NCI-H345 treated with DMSO at 0.1 percent for 48 hours (cell line): ENCODE measurements around the gene ERGIC1.

Experiments
- DNase-seq: peaks from one replicate; lab custom pipeline; 2025; ENCODE audit not compliant: unreplicated experiment; lab: John Stamatoyannopoulos, UW

ERGIC1 gene

GRCh38 chr5:172942556-172942955, 108.5 kb downstream of the ERGIC1 start:
- no peak for DNase-seq

GRCh38 chr5:172943283-172943841, 109.3 kb downstream of the ERGIC1 start:
- DNase-seq: no peak

GRCh38 chr5:172943906-172944305, 109.9 kb downstream of the ERGIC1 start:
- DNase-seq: no peak

GRCh38 chr5:172944741-172945140, 110.7 kb downstream of the ERGIC1 start:
- no peak for DNase-seq

GRCh38 chr5:172945151-172945550, 111.1 kb downstream of the ERGIC1 start:
- no peak for DNase-seq

GRCh38 chr5:172946146-172946545, 112.1 kb downstream of the ERGIC1 start:
- no peak for DNase-seq

GRCh38 chr5:172949426-172949825, 115.4 kb downstream of the ERGIC1 start:
- DNase-seq: no peak

GRCh38 chr5:172950176-172950965, 116.3 kb downstream of the ERGIC1 start:
- DNase-seq: no peak

GRCh38 chr5:172951371-172952033, 117.5 kb downstream of the ERGIC1 start:
- no peak for DNase-seq

- DNase-seq: no peak
Observed at GRCh38 chr5:172952034-172952511, 118.0 kb downstream of the ERGIC1 start.

GRCh38 chr5:172953776-172954675, 120.0 kb downstream of the ERGIC1 start:
- no peak for DNase-seq

- DNase-seq: no peak
Observed at GRCh38 chr5:172954751-172955159, 120.7 kb downstream of the ERGIC1 start.

- DNase-seq: no peak
Observed at GRCh38 chr5:172956228-172956627, 122.2 kb downstream of the ERGIC1 start.

GRCh38 chr5:172956936-172957335, 122.9 kb downstream of the ERGIC1 start:
- DNase-seq: no peak

- no peak for DNase-seq
Observed at GRCh38 chr5:172957458-172957857, 123.4 kb downstream of the ERGIC1 start.

GRCh38 chr5:172958331-172959046, 124.4 kb downstream of the ERGIC1 start:
- peak; percentile 41 for DNase-seq

GRCh38 chr5:172959824-172960799, 126.1 kb downstream of the ERGIC1 start:
- DNase-seq: no peak

GRCh38 chr5:172969921-172970320, 135.9 kb downstream of the ERGIC1 start:
- DNase-seq: no peak

GRCh38 chr5:172971482-172971881, 137.4 kb downstream of the ERGIC1 start:
- DNase-seq: no peak
